Measurements from ENCODE around the gene NUP133.

- TF ChIP-seq CTCF (IDR thresholded peaks at IDR 0.05) (no peak), POLR2A (IDR thresholded peaks at IDR 0.05) (no peak), EP300 (IDR thresholded peaks at IDR 0.05) (no peak)
These were observed 87.4 kb downstream of the NUP133 start for GRCh38 chr1:229420765-229421164.
